NCI-H187 treated with DMSO at 0.1 percent for 48 hours (cell line): ENCODE measurements around the gene PNLDC1.
"Not testable (repeated sequence)": the region's sequence is repeated elsewhere in the genome, so short reads cannot be mapped to it uniquely, and the experiment has no call there.

ENCODE experiments used
- DNase-seq: peaks from one replicate; lab custom pipeline; 2025; lab: John Stamatoyannopoulos, UW

PNLDC1 gene

GRCh38 chr6:159821122-159821521, 21.0 kb downstream of the PNLDC1 start:
- DNase-seq: no peak

- DNase-seq: no peak
These were observed 21.6 kb downstream of the PNLDC1 start for GRCh38 chr6:159821726-159822125.

- no peak for DNase-seq
These were observed 23.9 kb downstream of the PNLDC1 start for GRCh38 chr6:159823953-159824352.

DNA sequence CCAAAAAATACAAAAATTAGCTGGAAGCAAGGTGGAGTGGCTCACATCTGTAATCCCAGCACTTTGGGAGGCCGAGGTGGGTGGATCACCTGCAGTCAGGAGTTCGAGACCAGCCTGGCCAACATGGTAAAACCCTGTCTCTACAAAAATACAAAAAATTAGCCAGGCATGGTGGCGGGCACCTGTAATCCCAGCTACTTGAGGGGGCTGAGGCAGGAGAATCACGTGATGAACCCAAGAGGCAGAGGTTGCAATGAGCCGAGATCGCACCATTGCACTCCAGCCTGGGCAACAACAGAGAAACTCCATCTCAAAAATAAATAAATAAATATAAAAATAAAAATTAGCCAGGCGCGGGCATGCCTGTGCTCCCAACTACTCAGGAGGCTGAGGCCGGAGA, 24.6 kb downstream of the PNLDC1 start:
- DNase-seq: not testable (repeated sequence)

- no peak for DNase-seq
These were observed 25.9 kb downstream of the PNLDC1 start for GRCh38 chr6:159826004-159826403.

DNA sequence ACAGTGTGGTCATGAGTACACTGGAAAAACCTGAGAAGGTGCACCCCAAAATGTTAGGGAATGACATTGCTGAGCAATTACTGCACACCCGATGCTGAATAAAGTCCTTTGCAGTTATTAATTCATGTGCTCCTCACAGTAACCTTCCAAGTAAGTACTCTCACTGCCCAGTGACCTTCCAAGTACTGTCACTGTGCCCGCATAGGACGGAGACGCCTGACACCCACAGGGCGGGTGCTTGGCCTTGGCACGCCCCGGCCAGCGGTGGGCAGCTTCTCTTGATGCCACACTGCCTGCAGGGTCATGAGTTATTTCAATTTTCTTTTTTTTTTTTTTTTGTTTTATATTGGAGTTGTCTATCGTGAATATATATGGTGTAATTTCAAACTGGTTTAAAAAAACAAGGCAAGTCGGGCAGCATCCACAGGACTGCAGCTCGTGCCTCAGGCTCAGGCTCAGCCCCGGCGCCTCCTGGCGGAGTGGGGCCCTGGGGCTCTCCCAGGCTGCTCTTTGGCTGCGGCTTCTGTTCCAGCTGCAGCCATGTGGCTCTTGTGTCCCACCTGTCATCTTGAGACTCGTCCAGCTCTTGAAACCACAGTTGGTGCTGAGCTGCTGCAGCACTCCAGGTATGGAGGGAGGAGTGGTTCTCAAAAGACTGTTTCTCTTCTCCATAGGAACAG, 27.0 kb downstream of the PNLDC1 start:
- peak; percentile 41 for DNase-seq

GRCh38 chr6:159828074-159828473, 28.0 kb downstream of the PNLDC1 start:
- DNase-seq: no peak

DNA sequence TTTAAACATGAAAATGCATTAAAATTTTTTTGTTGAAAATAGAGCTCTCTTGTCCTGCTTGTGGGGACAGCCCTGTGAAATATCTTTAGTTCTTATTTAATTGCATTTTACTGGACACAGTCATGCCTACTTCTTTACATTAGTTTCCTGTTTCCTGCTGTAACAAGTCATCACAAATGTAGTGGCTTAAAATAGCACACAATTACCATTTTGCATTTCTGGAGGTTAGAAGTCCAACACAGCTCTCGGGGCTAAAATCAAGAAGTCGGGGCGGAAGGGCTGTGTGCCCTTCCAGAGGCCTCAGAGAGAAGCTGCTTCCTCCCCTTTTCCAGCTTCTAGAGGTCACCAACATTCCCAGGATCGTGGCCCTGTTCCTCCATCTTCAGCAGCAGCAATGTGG, 29.4 kb downstream of the PNLDC1 start:
- no peak for DNase-seq

DNA sequence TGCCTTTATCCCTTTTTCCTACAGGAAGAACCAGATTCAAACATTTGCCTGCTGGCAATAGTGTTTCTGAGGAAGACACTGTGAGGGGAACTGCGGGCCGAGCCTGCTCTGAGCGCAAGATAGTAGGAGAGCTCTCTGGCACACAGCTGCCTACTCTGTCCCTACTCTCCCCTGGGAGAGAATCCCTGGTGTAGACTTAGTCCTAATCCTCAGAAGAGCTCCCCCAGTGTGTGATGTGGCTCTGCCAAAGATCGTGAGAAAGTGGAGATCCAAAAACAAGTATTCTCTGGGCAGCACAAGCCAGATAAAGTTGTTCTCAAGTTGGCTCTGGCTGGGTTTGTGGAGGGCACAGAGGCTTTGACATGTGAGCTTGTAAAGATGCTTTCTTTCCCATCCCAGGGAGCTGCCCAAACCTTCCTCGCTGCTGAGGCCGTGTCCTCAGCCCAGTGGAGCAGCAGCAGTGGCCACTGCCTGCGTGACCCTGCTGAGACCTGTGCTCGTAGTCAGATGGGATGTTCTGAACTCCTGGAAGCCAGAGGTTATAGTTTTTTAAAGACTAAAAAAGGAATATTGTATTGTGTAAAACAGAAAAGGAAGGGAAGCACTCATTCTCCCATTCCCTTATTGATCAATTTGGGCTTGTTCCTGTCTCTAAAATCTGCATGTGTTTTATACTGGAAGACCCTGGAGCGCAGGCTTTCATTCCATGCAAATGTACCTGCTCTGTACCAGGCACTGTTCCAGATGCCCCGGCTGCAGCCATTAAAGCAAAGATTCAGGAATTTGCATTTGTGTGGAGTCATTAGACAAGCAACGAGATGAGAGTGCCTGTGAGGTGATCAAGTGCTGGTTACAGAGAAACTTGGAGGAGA, 30.7 kb downstream of the PNLDC1 start:
- no peak for DNase-seq

- DNase-seq: no peak
These were observed 31.2 kb downstream of the PNLDC1 start for GRCh38 chr6:159831373-159831679.

GRCh38 chr6:159832946-159833345, 32.9 kb downstream of the PNLDC1 start:
- DNase-seq: no peak

DNA sequence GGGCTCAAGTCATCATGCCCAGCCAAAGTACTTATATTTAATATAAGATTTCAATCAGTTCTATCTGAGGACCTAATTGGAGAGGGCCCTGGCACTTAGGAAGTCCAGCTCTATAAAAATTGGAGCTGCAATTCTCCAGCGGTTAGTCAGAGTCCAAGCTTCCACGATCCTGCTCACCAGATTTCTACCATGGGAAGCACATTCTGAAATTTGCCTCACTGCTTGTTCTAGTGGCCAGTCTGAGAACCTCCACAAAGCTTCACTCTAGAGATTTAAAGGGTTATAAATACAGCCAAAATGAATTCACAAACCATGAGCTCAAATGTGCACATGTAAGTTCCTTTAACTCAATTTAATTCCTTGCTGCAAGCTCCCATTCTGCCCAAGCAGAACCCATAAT, 33.5 kb downstream of the PNLDC1 start:
- DNase-seq: no peak

DNA sequence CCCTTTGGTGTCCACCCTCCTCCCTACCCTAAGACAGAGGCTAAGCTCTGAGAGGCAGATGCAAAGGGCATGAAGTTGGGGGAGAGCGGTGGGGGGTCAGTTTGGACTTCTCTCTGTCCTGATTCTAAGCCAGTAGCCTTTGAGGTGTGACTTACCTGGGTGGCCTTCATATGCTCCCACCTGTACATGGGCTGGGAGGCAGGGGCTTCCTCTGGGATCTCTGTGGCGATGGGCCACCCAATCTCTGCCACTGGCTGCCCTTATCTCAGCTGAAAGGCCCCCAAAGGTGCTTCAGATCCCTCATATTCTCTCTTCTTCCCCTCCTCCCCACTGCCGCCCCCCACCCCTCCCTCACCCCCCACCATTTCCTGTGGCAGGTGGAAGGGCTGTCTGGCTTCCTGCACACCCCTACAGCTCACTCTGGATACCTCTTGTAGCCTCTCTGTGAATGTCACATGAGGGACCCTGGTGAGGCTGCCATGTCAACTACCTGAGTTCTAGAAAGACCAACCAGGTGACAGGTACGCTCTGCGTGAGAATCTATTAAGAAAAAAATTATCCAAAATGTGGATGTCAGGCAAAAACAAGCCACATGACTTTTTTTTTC, 34.0 kb downstream of the PNLDC1 start:
- DNase-seq: no peak

DNA sequence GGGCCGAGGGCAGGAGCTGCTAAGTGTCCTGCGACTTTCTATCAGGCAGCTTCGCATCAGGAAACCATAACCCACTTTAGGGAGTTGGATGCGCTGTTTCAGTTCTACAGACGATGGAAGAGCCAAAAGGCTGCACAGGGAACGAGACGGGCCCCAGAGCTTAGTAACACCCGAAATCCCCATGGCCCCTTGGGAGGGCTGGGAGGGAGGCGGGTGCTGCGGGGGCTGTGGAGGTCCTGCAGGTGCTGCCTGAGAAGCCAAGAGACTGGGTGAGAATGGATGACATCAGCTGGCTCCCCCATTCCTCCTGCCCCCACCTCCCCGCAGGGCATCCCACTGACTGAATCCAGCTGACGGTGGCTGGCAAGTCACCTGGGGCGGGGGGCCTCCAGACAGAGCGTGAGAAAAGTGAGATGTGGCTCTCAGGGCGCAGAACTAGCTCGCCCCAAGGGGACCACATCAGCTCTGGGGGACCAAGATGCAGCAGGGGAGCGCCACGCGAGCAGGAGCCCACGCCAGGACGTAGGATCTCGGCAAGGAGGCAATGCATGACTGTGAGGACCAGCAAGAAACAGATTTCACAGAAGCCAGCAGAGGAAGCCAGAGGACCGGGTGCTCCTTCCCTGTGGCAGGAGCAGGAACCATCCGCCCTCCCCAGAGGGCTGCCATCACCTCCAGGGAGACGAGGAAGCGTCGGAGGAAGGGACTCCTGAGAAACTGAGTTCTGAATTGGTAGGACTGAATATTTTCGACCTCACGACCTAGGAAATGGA, 36.8 kb downstream of the PNLDC1 start:
- no peak for DNase-seq

DNA sequence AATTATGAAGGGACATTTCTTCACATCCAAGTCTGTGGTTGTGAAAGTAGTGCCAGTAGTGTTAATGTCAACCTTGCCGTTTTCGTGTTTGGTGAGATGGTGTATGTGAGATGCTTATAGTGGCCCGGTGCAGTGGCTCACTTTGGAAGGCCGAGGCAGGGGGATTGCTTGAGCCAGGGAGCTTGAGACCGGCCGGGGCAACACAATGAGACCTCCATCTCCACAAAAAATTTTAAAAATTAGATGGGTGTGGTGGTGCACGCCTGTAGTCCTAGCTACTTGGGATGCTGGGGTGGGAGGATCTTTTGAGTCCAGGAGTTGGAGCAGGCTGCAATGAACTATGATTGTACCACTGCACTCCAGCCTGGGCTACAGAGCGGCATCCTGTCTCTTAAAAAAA, 37.4 kb downstream of the PNLDC1 start:
- DNase-seq: no peak

GRCh38 chr6:159838020-159838744, 38.1 kb downstream of the PNLDC1 start:
- DNase-seq: no peak

- DNase-seq: no peak
These were observed 42.0 kb downstream of the PNLDC1 start for GRCh38 chr6:159842035-159842434.

DNA sequence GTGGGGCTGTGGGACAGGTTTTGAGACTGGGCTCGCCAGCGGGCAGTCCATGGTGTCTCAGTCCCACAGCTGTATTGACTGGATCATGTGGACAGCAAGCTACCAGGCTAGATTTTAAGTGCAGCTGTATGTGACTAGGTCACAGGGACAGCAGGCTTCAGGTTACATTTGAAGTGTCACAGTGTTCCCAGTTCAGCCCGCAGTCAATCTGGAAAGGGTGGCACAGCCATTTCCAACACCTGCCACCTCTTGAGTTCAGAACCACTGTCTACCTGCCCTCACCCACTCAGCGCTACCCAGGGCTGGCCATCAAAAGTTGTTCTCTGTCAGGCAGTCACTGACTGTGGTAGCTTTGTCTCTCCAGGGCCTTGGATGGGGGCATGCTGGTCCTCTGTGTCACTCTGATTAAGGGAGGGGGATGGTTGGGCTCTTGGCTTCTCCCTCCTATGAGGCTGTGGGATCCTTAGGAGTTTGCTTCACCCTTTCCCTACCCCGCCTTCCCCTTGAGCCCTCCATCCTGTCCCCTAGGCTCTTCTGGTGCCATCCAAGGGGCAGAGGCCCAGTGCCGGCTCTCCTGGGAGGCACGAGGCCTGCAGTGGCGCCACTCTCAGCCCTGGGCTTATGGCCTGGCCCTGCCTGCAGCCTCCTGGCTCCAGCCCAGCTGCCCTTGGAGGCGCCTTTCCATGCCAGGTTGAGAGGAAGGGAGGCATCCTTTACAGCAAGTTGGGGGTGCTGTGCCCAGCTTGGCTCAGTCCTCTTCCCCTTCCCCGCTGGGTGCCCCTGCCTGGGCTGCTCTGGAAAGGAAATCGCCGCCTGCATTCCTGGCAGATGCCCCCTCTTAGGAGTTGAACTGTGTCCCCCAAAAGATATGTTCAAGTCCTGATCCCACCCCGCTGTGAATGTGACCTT, 44.9 kb downstream of the PNLDC1 start:
- peak; percentile 60 for DNase-seq

DNA sequence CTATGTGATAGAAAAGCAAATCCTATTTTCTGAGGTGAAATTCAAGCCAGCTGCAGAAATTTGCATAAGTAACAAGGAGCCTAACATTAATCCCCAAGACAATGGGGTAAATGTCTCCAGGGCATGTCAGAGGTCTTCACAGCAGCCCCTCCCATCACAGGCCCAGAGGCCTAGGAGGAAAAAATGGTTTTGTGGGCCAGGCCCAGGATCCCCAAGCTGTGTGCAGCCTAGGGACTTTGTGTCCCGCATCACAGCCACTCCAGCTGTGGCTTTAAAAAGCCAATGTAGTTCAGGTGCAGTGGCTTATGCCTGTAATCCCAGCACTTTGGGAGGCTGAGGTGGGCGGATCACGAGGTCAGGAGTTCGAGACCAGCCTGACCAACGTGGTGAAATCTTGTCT, 48.5 kb downstream of the PNLDC1 start:
- not testable (repeated sequence) for DNase-seq

GRCh38 chr6:159849851-159850250, 49.8 kb downstream of the PNLDC1 start:
- DNase-seq: not testable (repeated sequence)

DNA sequence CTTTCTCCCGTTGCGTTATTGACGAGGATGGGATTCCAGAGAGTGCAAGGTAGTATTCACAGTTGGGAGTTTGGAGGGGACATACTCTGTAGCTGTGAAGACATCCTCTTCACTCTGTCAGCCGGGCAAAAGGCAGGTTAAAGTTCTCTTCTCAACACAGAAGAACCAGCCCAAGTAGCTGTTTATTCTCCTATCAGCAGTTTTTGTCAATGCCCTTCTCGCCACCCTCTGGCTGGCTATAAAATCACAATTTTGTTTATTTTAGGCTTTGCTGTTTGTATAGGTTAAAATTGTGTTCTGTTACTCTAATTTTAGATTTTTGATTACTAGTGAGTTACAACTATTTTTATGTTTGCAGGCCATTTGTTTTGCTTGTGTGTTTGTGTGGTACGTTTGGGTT, 52.8 kb downstream of the PNLDC1 start:
- DNase-seq: no peak
